Measurements from ENCODE around the gene DNTT.

- no peak for TF ChIP-seq GATA2 (IDR thresholded peaks at IDR 0.05; ENCODE audit: low read depth, low read length)
- no peak for TF ChIP-seq GATA3 (IDR thresholded peaks at IDR 0.05; ENCODE audit: low read depth, low read length)
Observed at GRCh38 chr10:96288151-96288621, 16.0 kb upstream of the DNTT start.

Data from SH-SY5Y (cell line).